SK-N-SH (cell line): ENCODE measurements around the gene PPP4C. TPM values are rescaled to one million over a fixed set of nuclear protein-coding genes. Genes with fewer than 3 reads are reported as not detected.
A peak's percentile ranks its signal among the peaks of the same experiment; 100 is the strongest.

Experiments used
- CTCF ChIA-PET: fragments of 300-600, 350-600 bp; formaldehyde crosslinking; extraction: SDS; loops from one replicate; lab custom pipeline; 2021; lab: Yijun Ruan, JAX
- POLR2A ChIA-PET: fragments of 350-600 bp; sonication (Branson Sonifier 250); formaldehyde crosslinking; extraction: SDS; loops from one replicate; lab custom pipeline; 2020; ENCODE audit warnings: antibody characterized with exemption, inconsistent platforms; lab: Yijun Ruan, JAX
- DNase-seq: peaks from one replicate; pipeline ENCODE4 v3.0.0; 2012
- H2AFZ ChIP-seq: fragments of 200-600 bp; sonication (generic); 2 replicates; pipeline ENCODE4 v1.8.1; 2016; ENCODE audit warnings: antibody characterized with exemption, mild to moderate bottlenecking, low read depth
- H3F3A ChIP-seq: fragments of 200-600 bp; sonication (generic); replicated peaks from 2 replicates; pipeline ENCODE3; 2016; ENCODE audit warnings: antibody characterized with exemption, mild to moderate bottlenecking; ENCODE audit not compliant: insufficient read depth
- H3K27ac ChIP-seq, 2 experiments: fragments of 200-500 bp in 1 of 2; fragments of 200-600 bp in 1 of 2; sonication (Bioruptor generic) in 1 of 2; sonication (generic), shearing (Covaris generic) in 1 of 2; 2 replicates each; pipeline versions ENCODE4 v1.5.1 to v1.6.1; 2014 to 2016; ENCODE audit warnings: low read depth in 2 of 2, inconsistent platforms in 1 of 2, low read length in 1 of 2, mild to moderate bottlenecking in 1 of 2, mixed read lengths in 1 of 2
- H3K27me3 ChIP-seq: fragments of 200-600 bp; sonication (generic), shearing (Covaris generic); 2 replicates; pipeline ENCODE4 v1.6.1; 2016; ENCODE audit warnings: mixed run types; ENCODE audit not compliant: insufficient read depth
- H3K36me3 ChIP-seq, 2 experiments: fragments of 200-500 bp in 1 of 2; fragments of 200-600 bp in 1 of 2; sonication (Bioruptor generic) in 1 of 2; sonication (generic) in 1 of 2; replicated peaks in 1 of 2; 2 replicates each; pipeline versions ENCODE3 to v1.5.1; 2014 to 2016; ENCODE audit warnings: low read length in 1 of 2, mild to moderate bottlenecking in 1 of 2; ENCODE audit not compliant: insufficient read depth in 2 of 2, control insufficient read depth in 1 of 2
- H3K4me1 ChIP-seq, 2 experiments: fragments of 200-500 bp in 1 of 2; fragments of 200-600 bp in 1 of 2; sonication (Bioruptor generic) in 1 of 2; sonication (generic), shearing (Covaris generic) in 1 of 2; 2 replicates each; pipeline versions ENCODE4 v1.5.1 to v1.6.1; 2014 to 2016; ENCODE audit warnings: low read depth in 1 of 2, low read length in 1 of 2, mixed run types in 1 of 2; ENCODE audit not compliant: insufficient read depth in 2 of 2, control insufficient read depth in 1 of 2
- H3K4me2 ChIP-seq: fragments of 200-600 bp; sonication (generic), shearing (Covaris generic); 2 replicates; pipeline ENCODE4 v1.6.1; 2017; ENCODE audit warnings: mixed run types
- H3K4me3 ChIP-seq, 2 experiments: fragments of 200-500 bp in 1 of 2; fragments of 200-600 bp in 1 of 2; sonication (Bioruptor generic) in 1 of 2; sonication (generic), shearing (Covaris generic) in 1 of 2; 2 replicates each; pipeline versions ENCODE4 v1.5.1 to v1.8.1; 2014 to 2016; ENCODE audit warnings: low read depth in 2 of 2, inconsistent platforms in 1 of 2, low read length in 1 of 2, mild to moderate bottlenecking in 1 of 2, mixed read lengths in 1 of 2, moderate library complexity in 1 of 2
- H3K79me2 ChIP-seq: fragments of 200-600 bp; sonication (generic); 2 replicates; pipeline ENCODE4 v1.8.1; 2017; ENCODE audit warnings: mild to moderate bottlenecking; ENCODE audit not compliant: insufficient read depth
- H3K9ac ChIP-seq: fragments of 200-600 bp; sonication (generic); 2 replicates; pipeline ENCODE4 v1.6.1; 2017; ENCODE audit warnings: mixed run types
- H3K9me2 ChIP-seq: fragments of 200-600 bp; sonication (generic); 2 replicates; pipeline ENCODE4 v1.6.1; 2017; ENCODE audit warnings: mixed run types
- H3K9me3 ChIP-seq: fragments of 200-600 bp; sonication (generic); 2 replicates; pipeline ENCODE4 v1.6.1; 2017; ENCODE audit warnings: mixed run types, mild to moderate bottlenecking, moderate library complexity
- H4K20me1 ChIP-seq: fragments of 200-600 bp; sonication (generic); 2 replicates; pipeline ENCODE4 v1.6.1; 2017; ENCODE audit warnings: mild to moderate bottlenecking, mixed run types; ENCODE audit not compliant: insufficient read depth
- CHD2 ChIP-seq: fragments of 150-350 bp; IDR thresholded peaks from 2 replicates; pipeline ENCODE4 v1.6.1; 2018; ENCODE audit warnings: low read length; ENCODE audit not compliant: partially characterized antibody
- CTCF ChIP-seq: fragments of 200-600 bp; sonication (generic); IDR thresholded peaks from 2 replicates; pipeline ENCODE4 v1.6.1; 2017; ENCODE audit warnings: antibody characterized with exemption, mild to moderate bottlenecking, moderate library complexity
- ELF1 ChIP-seq: IDR thresholded peaks from 2 replicates; pipeline ENCODE4 v1.4.0; 2012
- EP300 ChIP-seq, 2 experiments: IDR thresholded peaks; 2 replicates each; pipeline versions ENCODE4 v1.4.0 to v1.6.1; 2012; ENCODE audit warnings: borderline replicate concordance in 1 of 2, low read depth in 1 of 2, low read length in 1 of 2
- EZH2phosphoT487 ChIP-seq: fragments of 200-600 bp; sonication (generic); IDR thresholded peaks from 2 replicates; pipeline ENCODE4 v1.6.1; 2017; ENCODE audit warnings: low read depth, mixed run types, mild to moderate bottlenecking, antibody characterized with exemption, moderate library complexity, borderline replicate concordance
- FOXJ3 ChIP-seq: sonication (generic); formaldehyde crosslinking; IDR thresholded peaks from 2 replicates; pipeline ENCODE4 v1.5.1; 2020; ENCODE audit warnings: mild to moderate bottlenecking, missing genetic modification reagents
- GABPA ChIP-seq: IDR thresholded peaks from 2 replicates; pipeline ENCODE4 v1.4.0; 2012; ENCODE audit warnings: low read depth, mild to moderate bottlenecking
- IRF3 ChIP-seq: fragments of 150-350 bp; IDR thresholded peaks from 2 replicates; pipeline ENCODE4 v1.6.1; 2016; ENCODE audit warnings: mild to moderate bottlenecking, low read depth, low read length
- MEF2A ChIP-seq: IDR thresholded peaks from 2 replicates; pipeline ENCODE4 v1.4.0; 2012; ENCODE audit warnings: low read depth, borderline replicate concordance
- RAD21 ChIP-seq: IDR thresholded peaks from 2 replicates; pipeline ENCODE4 v1.6.1; 2012; ENCODE audit warnings: mild to moderate bottlenecking, low read length
- RCOR1 ChIP-seq: fragments of 150-350 bp; IDR thresholded peaks from 2 replicates; pipeline ENCODE4 v1.6.1; 2017; ENCODE audit warnings: antibody characterized with exemption, low read length
- RXRA ChIP-seq: IDR thresholded peaks from 2 replicates; pipeline ENCODE4 v1.4.0; 2012; ENCODE audit warnings: low read depth, mild to moderate bottlenecking, borderline replicate concordance
- TCF12 ChIP-seq: IDR thresholded peaks from 2 replicates; pipeline ENCODE4 v1.4.0; 2012
- TEAD4 ChIP-seq: IDR thresholded peaks from 2 replicates; pipeline ENCODE4 v1.4.0; 2012; ENCODE audit warnings: mild to moderate bottlenecking, borderline replicate concordance; ENCODE audit not compliant: insufficient read depth
- WGBS: methylation state at CpG from one replicate; pipeline ENCODE4 v1.1.6; 2017; ENCODE audit warnings: low lambda C conversion rate; 5-methylcytosine and 5-hydroxymethylcytosine counted together
- polyA plus RNA-seq, 3 experiments: library from polyadenylated mRNA; depleted of rRNA; stranded (reverse); fragments of >200 nt; gene quantifications; 2 replicates each; pipeline ENCODE4 v1.2.3, GENCODE V29; 2012
- TF ChIP-seq, protein P1 (sequence below): IDR thresholded peaks from 2 replicates; pipeline ENCODE4 v1.4.0; 2012; ENCODE audit warnings: low read depth, borderline replicate concordance
- TF ChIP-seq, protein P2 (sequence below): IDR thresholded peaks from 2 replicates; pipeline ENCODE4 v1.4.0; 2012; ENCODE audit warnings: low read depth

PPP4C gene
- polyA plus RNA-seq, 1 of the 3 experiments (the other 2 are of a cell fraction), result 339 TPM

DNA sequence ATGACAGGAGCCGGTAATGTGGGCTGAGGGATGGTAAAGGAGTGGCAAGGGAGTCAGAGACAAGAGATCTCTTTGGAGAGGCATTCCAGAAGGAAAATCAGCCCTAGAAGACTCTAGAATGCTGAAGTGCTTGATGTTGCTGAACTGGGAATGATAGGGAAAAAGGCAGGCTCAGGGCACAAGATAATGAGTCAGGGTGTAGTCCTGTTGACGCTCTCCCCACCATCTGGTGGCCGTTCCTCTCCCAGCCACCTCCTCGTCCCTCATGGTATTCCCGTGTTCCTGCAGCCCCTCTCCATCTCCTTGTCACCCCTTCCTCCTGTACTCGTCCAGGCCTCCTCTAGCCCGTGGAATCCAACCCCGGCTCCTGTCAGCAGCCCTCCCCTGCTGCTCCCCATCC is 21.3 kb upstream of the PPP4C start:
- CTCF ChIA-PET, result interaction anchor here (1.1 to 4.6 kb wide), 7 partner anchors 9 to 40 kb away, joined by 4 to 24 read pairs (median 12); partner anchors contain the start of genes TBX6 and TLCD3B
- Histone ChIP-seq H3K36me3 (peaks cover 0 to 5% of the 10 kb centered on the region in 2 experiments), H3K27ac (peak overlapping the region in 1 of 2 experiments; percentile 15; a peak in 1 of 4 replicates), H4K20me1 (no peaks in the 10 kb centered on the region), H3K4me1 (peaks cover 5% of the 10 kb centered on the region in 2 experiments; a peak in 2 of 4 replicates), H3K79me2 (peaks cover 36% of the 10 kb centered on the region; the same call in 1 of the 2 replicates), H2AFZ (no peak overlapping the region), H3K9ac (no peak overlapping the region), H3F3A (peaks cover 22% of the 10 kb centered on the region), H3K4me2 (peak overlapping the region; percentile 47; the same call in 1 of the 2 replicates), H3K27me3 (no peaks in the 10 kb centered on the region), H3K9me2 (no peaks in the 10 kb centered on the region), H3K9me3 (no peaks in the 10 kb centered on the region), H3K4me3 (peak overlapping the region in 1 of 2 experiments; percentile 16; a peak in 1 of 4 replicates)
- TF ChIP-seq RCOR1 (no peak), CHD2 (no peak), TEAD4 (no peak), IRF3 (no peak), EP300 (IDR thresholded peaks at IDR 0.05; ENCODE audit: borderline replicate concordance in 1 of 2, low read depth in 1 of 2, low read length in 1 of 2) (no peak), GABPA (no peak), FOXJ3 (no peak), RXRA (no peak), MEF2A (no peak), EZH2phosphoT487 (no peak), ELF1 (no peak)
- TF ChIP-seq, protein P1, sequence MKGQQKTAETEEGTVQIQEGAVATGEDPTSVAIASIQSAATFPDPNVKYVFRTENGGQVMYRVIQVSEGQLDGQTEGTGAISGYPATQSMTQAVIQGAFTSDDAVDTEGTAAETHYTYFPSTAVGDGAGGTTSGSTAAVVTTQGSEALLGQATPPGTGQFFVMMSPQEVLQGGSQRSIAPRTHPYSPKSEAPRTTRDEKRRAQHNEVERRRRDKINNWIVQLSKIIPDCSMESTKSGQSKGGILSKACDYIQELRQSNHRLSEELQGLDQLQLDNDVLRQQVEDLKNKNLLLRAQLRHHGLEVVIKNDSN, result no peak
- no peak for DNase-seq
- POLR2A ChIA-PET, result interaction anchor here (1.4 to 2.6 kb wide), 2 partner anchors 11 kb away, joined by 4 to 19 read pairs; partner anchors contain the start of gene ALDOA
- 91% methylated on average over 8 of the region's 8 CpGs for WGBS

DNA sequence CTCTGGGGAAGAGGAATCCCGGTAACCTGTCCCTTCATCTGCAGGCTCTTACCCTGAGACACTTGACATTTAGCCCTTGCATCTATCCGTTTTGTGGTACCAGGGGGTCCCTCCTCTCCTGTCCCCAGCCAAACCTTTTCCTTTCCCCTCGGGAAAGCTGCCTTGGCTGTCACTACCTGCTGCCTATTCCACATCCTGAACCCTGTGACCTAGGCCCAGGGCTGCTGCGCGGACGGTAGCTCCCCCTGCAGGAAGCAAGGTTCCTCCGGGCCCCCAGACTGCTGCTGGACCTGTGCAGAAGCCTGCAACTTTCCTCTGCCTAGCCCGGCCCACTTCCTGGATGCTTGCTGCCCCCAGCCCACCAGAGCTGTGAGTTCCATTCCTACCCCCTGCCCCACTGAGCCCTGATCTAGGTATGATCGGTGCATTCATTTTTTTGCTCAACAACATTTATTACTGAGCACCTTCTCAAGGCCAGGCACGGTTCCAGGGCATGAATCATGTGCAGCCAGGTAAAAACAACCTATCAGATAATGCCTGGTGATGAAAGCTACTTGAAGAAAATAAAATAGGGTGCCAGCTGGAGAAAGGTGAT is 20.7 kb upstream of the PPP4C start:
- CTCF ChIA-PET, result interaction anchor here (0.8 to 4.6 kb wide), 8 partner anchors 9 to 247 kb away, joined by 3 to 24 read pairs (median 5); partner anchors contain the start of genes TBX6 and TLCD3B

More for the DNA sequence above, 20.7 kb upstream of the PPP4C start:
- no peaks in the 10 kb centered on the region for H4K20me1 ChIP-seq
- WGBS, result 54% methylated on average over 6 of the region's 10 CpGs
- H2AFZ ChIP-seq, result no peak overlapping the region
- peaks cover 36% of the 10 kb centered on the region; the same call in 1 of the 2 replicates for H3K79me2 ChIP-seq
- no peaks in the 10 kb centered on the region for H3K27me3 ChIP-seq
- H3K9me3 ChIP-seq, result no peaks in the 10 kb centered on the region
- no peak overlapping the region for H3K9ac ChIP-seq
- H3F3A ChIP-seq, result peaks cover 22% of the 10 kb centered on the region
- peak; percentile 56 for DNase-seq
- H3K4me3 ChIP-seq, result peak overlapping the region in 1 of 2 experiments; percentile 31; a peak in 1 of 4 replicates
- TF ChIP-seq TCF12 (no peak), RAD21 (0 out of 2 replicates have a peak, but pooled peaks have one; percentile 4), CTCF (peak; percentile 57), ELF1 (no peak)
- TF ChIP-seq, protein P2, sequence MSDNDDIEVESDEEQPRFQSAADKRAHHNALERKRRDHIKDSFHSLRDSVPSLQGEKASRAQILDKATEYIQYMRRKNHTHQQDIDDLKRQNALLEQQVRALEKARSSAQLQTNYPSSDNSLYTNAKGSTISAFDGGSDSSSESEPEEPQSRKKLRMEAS, result no peak
- POLR2A ChIA-PET, result interaction anchor here (0.7 to 1.4 kb wide), 2 partner anchors 8 to 10 kb away, joined by 3 to 4 read pairs; partner anchors contain the start of gene ALDOA
- peak overlapping the region; percentile 47; the same call in 1 of the 2 replicates for H3K4me2 ChIP-seq
- peaks cover 0 to 7% of the 10 kb centered on the region in 2 experiments for H3K36me3 ChIP-seq
- no peak overlapping the region for H3K27ac ChIP-seq
- H3K9me2 ChIP-seq, result no peaks in the 10 kb centered on the region
- H3K4me1 ChIP-seq, result peaks cover 5% of the 10 kb centered on the region in 2 experiments; a peak in 2 of 4 replicates
